Neutrophil (primary cell): ENCODE results near the gene ARL3.
A peak's percentile ranks its signal among the peaks of the same experiment; 100 is the strongest.
"Not testable (repeated sequence)": the region's sequence is repeated elsewhere in the genome, so short reads cannot be mapped to it uniquely, and the experiment has no call there.

Experiments used
- H3K27ac ChIP-seq: fragments of 200-600 bp; sonication (generic); 2 replicates; pipeline ENCODE4 v1.5.1; 2016; ENCODE audit warnings: mild to moderate bottlenecking, moderate library complexity
- H3K27me3 ChIP-seq: fragments of 200-600 bp; sonication (generic); 2 replicates; pipeline ENCODE4 v1.6.0; 2016; ENCODE audit warnings: mild to moderate bottlenecking
- H3K36me3 ChIP-seq: fragments of 200-600 bp; sonication (generic); 2 replicates; pipeline ENCODE4 v1.5.1; 2017
- H3K4me1 ChIP-seq, 2 experiments: fragments of 200-600 bp in 1 of 2; sonication (generic) in 1 of 2; 1 replicate in 1 of 2; 2 replicates in 1 of 2; pipeline versions ENCODE4 v1.5.1 to v1.6.1; 2013 to 2016; ENCODE audit warnings: low read depth in 1 of 2, low read length in 1 of 2, mild to moderate bottlenecking in 1 of 2, moderate library complexity in 1 of 2; ENCODE audit not compliant: control insufficient read depth in 1 of 2, insufficient read depth in 1 of 2
- H3K4me3 ChIP-seq, 2 experiments: fragments of 200-600 bp in 1 of 2; sonication (generic) in 1 of 2; 1 replicate in 1 of 2; 2 replicates in 1 of 2; pipeline ENCODE4 v1.5.1; 2013 to 2016; ENCODE audit warnings: low read depth in 1 of 2, low read length in 1 of 2, mild to moderate bottlenecking in 1 of 2, moderate library complexity in 1 of 2
- H3K9me3 ChIP-seq: fragments of 200-600 bp; sonication (generic); 2 replicates; pipeline ENCODE4 v1.5.1; 2016
- CTCF ChIP-seq: fragments of 200-600 bp; sonication (generic); IDR thresholded peaks from 2 replicates; pipeline ENCODE4 v1.5.1; 2016; ENCODE audit warnings: antibody characterized with exemption

ARL3 gene

GRCh38 chr10:102713814-102714620, at the start of gene ARL3:
Gene ARL3 (minus strand): TSS chr10:102714397. CDS start chr10:102714275, 122 bp downstream.
- Histone ChIP-seq H3K9me3 (no peaks in the 10 kb centered on the region), H3K27me3 (no peaks in the 10 kb centered on the region), H3K36me3 (no peaks in the 10 kb centered on the region), H3K4me1 (peaks cover 19 to 20% of the 10 kb centered on the region in 2 experiments), H3K4me3 (peak within 1 kb of the TSS; percentile 90 to 98), H3K27ac (peak within 1 kb of the TSS; percentile 77)
- no peak for TF ChIP-seq CTCF

- Histone ChIP-seq H3K27me3 (no peaks in the 10 kb centered on the region), H3K9me3 (no peaks in the 10 kb centered on the region), H3K36me3 (peaks cover 8% of the 10 kb centered on the region), H3K27ac (no peak overlapping the region), H3K4me1 (peaks cover 9 to 13% of the 10 kb centered on the region in 2 experiments), H3K4me3 (no peak overlapping the region)
- TF ChIP-seq CTCF = no peak
These were observed 48.9 kb upstream of the ARL3 start for GRCh38 chr10:102763037-102763607.

- no peak overlapping the region for H3K27ac ChIP-seq
- H3K9me3 ChIP-seq = no peaks in the 10 kb centered on the region
- no peak for TF ChIP-seq CTCF
- H3K27me3 ChIP-seq = no peaks in the 10 kb centered on the region
- peaks cover 9 to 13% of the 10 kb centered on the region in 2 experiments for H3K4me1 ChIP-seq
- peaks cover 8% of the 10 kb centered on the region for H3K36me3 ChIP-seq
- H3K4me3 ChIP-seq = no peak overlapping the region
These were observed 48.3 kb upstream of the ARL3 start for GRCh38 chr10:102762401-102763015.

GRCh38 chr10:102761981-102762380, 47.8 kb upstream of the ARL3 start:
- H3K9me3 ChIP-seq = no peaks in the 10 kb centered on the region
- H3K27me3 ChIP-seq = no peaks in the 10 kb centered on the region
- H3K4me1 ChIP-seq = peaks cover 9 to 13% of the 10 kb centered on the region in 2 experiments
- no peak for TF ChIP-seq CTCF
- H3K36me3 ChIP-seq = peaks cover 8% of the 10 kb centered on the region
- H3K4me3 ChIP-seq = no peak overlapping the region
- no peak overlapping the region for H3K27ac ChIP-seq

GRCh38 chr10:102759497-102760210, 45.5 kb upstream of the ARL3 start:
- Histone ChIP-seq H3K4me1 (peaks cover 5 to 8% of the 10 kb centered on the region in 2 experiments), H3K36me3 (no peaks in the 10 kb centered on the region), H3K4me3 (no peak overlapping the region), H3K27ac (no peak overlapping the region), H3K9me3 (no peaks in the 10 kb centered on the region), H3K27me3 (no peaks in the 10 kb centered on the region)
- TF ChIP-seq CTCF = no peak

- not testable (repeated sequence) for H3K4me3 ChIP-seq, H3K27ac ChIP-seq, H3K36me3 ChIP-seq
These were observed 44.7 kb upstream of the ARL3 start for GRCh38 chr10:102758933-102759262.

More at GRCh38 chr10:102758933-102759262, 44.7 kb upstream of the ARL3 start:
- not testable (repeated sequence) for H3K27me3 ChIP-seq, H3K4me1 ChIP-seq, H3K9me3 ChIP-seq
